Fibroblast of gingiva (primary cell): ENCODE results near the gene FBF1.
"Not testable (repeated sequence)": the region's sequence is repeated elsewhere in the genome, so short reads cannot be mapped to it uniquely, and the experiment has no call there.

Experiments
- DNase-seq: peaks from one replicate; pipeline ENCODE4 v3.0.0-alpha.2; 2011; ENCODE audit warnings: low read depth

Gene FBF1

DNA sequence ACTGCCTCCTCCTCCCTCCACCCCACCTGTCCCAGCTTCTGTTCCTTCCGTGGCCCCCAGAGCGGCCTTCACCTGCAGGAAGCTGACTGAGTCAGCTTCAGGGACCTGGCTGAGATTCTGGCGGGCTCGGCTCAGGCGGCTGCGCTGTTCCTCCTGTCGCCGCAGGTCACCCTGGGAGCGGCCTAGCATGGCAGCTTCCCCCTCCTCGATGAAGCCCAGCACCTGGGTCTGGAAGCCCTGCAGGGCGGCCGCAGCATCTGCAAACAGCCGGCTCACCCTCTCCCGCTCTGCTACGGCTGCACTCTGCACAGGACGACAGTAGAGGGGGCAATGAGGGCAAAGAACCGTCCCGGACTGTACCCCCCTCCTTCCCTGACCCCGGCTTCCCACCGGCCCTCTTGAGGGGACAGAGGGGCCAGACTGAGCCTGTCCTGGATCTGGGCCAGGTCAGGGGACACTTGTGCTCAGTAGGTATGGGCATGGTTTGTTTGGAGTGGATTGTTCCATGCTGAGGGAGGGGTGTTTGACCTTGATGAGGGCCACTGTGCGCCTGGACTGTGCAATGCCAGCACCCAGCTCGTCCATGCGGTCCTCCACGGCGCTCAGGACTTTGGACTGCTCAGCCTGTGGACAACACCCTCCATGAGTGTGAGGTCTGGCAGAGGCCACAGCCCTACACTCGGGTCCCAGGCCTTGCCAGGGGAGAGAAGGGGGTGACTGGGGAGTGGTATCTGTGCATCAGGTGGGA is 64.5 kb downstream of the FBF1 start:
- DNase-seq, result no peak

DNA sequence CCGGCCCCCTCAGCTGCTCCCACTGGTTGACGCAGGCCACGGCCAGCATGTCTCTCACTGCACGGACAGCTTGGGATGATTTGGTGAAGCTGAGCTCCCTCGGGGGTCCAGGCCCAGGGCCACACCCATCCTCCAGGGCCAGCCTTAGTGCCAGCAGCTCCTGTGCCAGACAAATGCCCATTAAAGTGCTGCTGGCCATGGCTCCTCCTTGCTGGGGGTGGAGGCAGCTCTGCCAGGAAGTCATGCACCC is 65.0 kb downstream of the FBF1 start:
- peak; percentile 67 for DNase-seq

DNA sequence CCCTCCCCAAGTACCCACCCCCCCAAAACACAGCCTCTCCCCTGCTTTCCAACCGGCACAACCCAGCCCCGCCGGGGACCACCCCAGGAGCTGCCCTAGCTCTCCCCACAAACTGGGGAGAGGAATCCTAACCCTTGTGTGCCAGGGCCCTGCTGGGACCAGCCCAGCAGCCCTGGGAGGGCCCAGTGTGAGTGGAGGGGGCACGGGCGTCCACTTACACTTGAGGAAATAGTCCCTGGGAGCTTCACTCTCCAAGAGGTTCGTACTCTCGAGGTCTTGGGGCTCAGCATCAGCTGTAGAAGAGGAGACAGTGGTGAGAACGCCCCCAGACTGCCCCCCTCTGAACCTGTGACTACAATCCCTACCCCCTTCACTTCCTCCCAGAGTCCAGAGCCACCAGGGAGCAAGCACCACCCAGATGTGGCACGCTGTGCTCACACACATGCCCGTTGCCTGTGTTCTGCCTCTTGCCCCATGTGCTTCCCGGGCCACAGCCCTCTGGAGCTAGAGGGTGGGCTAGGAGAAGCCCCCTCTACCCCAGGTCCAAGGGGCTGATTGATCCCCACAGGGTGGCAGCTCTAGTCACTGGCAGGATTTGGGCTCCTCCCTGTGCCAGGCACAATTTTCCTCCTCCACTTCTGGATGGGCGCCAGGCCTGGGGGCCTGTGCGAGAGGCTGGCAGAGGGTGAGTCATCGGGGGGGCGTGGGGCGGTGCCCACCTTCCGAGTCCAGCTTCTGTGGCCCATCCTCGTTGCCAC is 65.5 kb downstream of the FBF1 start:
- DNase-seq, result no peak

DNA sequence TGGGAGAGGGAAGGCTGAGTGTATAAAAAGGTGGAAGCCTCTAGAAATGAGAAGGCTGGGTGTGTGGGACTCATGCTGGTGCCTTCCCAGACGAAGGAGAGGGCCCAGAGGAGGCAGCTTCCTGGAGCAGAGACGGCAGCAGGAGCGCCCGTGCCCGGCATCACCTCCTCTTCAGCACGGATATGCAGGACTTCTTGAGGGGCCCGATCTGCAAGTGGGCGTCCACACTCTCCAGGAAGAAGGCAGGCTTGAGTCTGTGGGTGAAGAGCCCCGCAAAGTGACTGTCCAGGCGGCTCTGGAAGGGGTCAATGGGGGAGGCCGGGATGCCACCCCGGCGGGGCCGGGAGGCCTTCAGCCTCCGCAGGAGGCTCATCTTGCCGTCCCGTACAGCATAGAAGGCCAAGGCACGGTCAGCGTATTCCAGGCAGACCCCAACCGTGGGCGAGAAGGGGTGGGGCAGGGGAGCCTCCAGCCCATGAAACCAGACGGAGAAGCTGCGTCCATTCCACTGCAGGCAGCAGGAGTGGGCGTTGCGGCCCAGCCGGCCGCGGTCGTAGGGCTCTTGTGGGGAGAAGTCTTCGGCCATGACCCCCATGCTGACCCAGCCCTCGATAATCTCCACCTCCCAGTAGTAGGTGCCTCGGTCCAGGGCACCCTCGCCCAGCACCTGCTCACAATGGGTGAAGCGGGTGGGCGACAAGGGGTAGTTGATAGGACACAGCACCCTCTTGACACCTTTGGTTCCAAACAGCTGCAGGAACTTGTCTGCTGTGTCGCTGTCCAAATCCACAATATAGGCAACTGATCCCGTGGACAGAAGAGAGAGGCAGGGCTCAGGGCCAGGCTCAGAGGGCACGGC is 66.3 kb downstream of the FBF1 start:
- DNase-seq, result no peak

- DNase-seq, result no peak
Observed at GRCh38 chr17:75873587-75874322, 67.1 kb downstream of the FBF1 start.

DNA sequence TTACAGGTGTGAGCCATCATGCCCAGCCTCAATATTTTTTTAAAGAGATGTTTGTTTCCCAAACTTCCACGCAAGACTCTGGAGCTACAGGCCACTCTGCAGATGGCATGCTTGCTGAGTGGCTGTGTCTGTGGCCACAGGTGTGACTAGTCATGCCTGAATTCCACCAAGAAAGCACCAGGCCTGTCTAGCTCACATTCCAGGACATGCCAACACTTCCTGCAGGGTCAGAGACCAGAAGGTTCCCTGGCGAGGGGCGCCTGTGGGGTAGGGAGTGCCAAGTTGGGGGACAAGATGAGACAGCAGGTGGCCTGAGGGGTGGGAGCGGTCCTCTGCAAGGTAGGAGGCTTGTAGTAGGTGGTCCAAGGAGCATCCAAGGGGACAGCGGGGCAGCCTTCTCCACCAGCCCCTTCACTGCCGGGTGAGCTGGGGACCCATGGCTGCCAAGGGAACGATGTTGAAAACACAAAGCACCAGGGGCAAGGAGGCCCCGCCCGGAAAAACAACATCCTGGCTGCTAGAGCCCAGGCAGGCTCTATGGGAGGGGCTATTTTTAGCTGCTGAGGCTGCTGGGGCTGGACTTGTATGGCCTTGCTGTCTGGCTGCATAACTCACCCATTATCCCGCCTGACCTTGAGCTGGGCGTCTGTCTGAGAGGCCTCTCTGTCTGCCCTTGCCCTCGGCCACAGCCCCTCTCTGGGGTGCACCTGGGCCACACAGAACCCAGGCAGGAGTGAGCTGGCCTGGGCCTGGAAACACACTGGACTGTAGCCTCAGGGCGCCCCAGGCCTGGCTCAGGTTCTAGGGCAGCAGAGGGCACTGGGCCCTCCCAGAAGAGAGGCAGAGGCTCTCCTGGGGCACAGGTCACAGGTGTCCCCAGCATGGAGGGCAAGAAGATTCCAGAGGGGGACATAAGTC is 68.1 kb downstream of the FBF1 start:
- DNase-seq, result peak; percentile 84

GRCh38 chr17:75870228-75870627 is 70.6 kb downstream of the FBF1 start:
- DNase-seq, result not testable (repeated sequence)

- peak; percentile 88 for DNase-seq
Observed at GRCh38 chr17:75869282-75870141, 71.3 kb downstream of the FBF1 start.

DNA sequence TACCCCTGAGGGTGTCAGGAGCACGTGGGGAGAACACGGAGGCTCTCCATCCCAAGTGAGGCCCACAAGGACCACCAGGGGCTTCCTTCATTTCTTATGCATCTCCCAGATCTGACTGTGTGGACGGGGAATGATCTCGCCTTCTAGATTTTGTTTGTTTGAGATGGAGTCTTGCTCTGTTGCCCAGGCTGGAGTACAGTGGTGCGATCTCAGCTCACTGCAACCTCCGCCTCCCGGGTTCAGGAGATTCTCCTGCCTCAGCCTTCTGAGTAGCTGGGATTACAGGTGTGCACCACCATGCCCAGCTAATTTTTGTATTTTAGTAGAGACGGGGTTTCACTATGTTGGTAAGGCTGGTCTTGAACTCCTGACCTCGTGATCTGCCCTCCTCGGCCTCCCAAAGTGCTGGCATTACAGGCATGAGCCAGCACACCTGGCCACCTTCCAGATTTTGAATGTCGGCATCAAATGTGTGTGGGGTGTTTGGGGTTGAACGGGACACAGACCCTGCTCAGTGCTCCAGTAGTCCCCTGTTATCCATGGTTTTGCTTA is 72.0 kb downstream of the FBF1 start:
- not testable (repeated sequence) for DNase-seq

GRCh38 chr17:75865404-75866188 is 75.2 kb downstream of the FBF1 start:
- DNase-seq, result not testable (repeated sequence)

GRCh38 chr17:75864887-75865286 is 76.0 kb downstream of the FBF1 start:
- not testable (repeated sequence) for DNase-seq

DNA sequence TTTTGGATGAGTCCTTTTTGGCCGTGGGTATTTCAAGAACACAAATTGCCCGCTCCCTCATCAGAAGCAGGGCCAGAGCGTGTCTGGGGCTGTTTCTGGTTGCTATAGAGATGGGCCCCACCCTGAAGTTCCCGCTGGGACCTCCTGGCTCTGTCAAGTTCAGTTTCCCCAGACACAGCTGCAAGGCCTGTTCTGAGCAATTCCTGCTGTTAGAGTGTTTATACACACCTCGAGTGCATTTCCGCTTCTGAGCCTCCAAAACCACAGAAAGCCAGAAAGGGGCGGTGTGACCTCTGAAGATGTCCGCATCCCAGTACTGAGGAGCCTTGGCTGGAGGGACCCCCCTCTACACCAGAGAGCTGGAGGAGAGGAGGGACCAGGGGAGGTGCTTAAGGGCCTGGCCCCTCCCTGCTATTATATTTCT is 76.4 kb downstream of the FBF1 start:
- DNase-seq, result peak; percentile 83

GRCh38 chr17:75861927-75862317 is 78.9 kb downstream of the FBF1 start:
- DNase-seq, result no peak
